H1 (cell line): ENCODE measurements around the gene OGDHL. TPM values are rescaled to one million over a fixed set of nuclear protein-coding genes. Genes with fewer than 3 reads are reported as not detected.

Experiments used
- BACH1 ChIP-seq: IDR thresholded peaks from 2 replicates; pipeline ENCODE4 v1.6.1; 2012; ENCODE audit warnings: low read length, improper control_type of control experiment
- BCL11A ChIP-seq, 2 experiments: IDR thresholded peaks; one replicate each; pipeline ENCODE4 v1.6.1; 2011; ENCODE audit warnings: low read depth in 2 of 2, low read length in 2 of 2, mild to moderate bottlenecking in 2 of 2
- CBX5 ChIP-seq: fragments of 300-800, 300-1000 bp; sonication (generic); IDR thresholded peaks from 2 replicates; pipeline ENCODE4 v1.7.1; 2016; ENCODE audit warnings: antibody characterized with exemption, low read length, low read depth
- CEBPB ChIP-seq: IDR thresholded peaks from 2 replicates; pipeline ENCODE4 v1.6.1; 2012; ENCODE audit warnings: low read depth, low read length
- CHD1 ChIP-seq: IDR thresholded peaks from 2 replicates; pipeline ENCODE4 v1.6.1; 2012; ENCODE audit warnings: low read depth, low read length, improper control_type of control experiment
- CHD7 ChIP-seq: fragments of 300-600 bp; sonication (generic); IDR thresholded peaks from 2 replicates; pipeline ENCODE4 v1.7.1; 2012; ENCODE audit warnings: low read length, moderate library complexity, mild to moderate bottlenecking, inconsistent platforms; ENCODE audit not compliant: insufficient replicate concordance
- HDAC6 ChIP-seq: IDR thresholded peaks from one replicate; pipeline ENCODE4 v1.7.1; 2012; ENCODE audit warnings: low read depth, mild to moderate bottlenecking, inconsistent platforms, low read length, moderate library complexity
- KDM1A ChIP-seq: fragments of 200-600, 300-600 bp; sonication (generic); IDR thresholded peaks from 2 replicates; pipeline ENCODE4 v1.7.1; 2016; ENCODE audit warnings: mild to moderate bottlenecking, low read length, borderline replicate concordance
- MAX ChIP-seq: IDR thresholded peaks from 2 replicates; pipeline ENCODE4 v1.6.1; 2012; ENCODE audit warnings: inconsistent platforms
- POLR2A ChIP-seq, 2 experiments: IDR thresholded peaks; 1 replicate in 1 of 2; 2 replicates in 1 of 2; pipeline ENCODE4 v1.6.1; 2011; ENCODE audit warnings: low read depth in 2 of 2, low read length in 2 of 2, mild to moderate bottlenecking in 2 of 2; ENCODE audit errors: control extremely low read depth in 1 of 2
- RFX5 ChIP-seq: IDR thresholded peaks from 2 replicates; pipeline ENCODE4 v1.6.1; 2011; ENCODE audit warnings: low read depth, low read length, improper control_type of control experiment, borderline replicate concordance
- RXRA ChIP-seq: IDR thresholded peaks from 2 replicates; pipeline ENCODE4 v1.6.1; 2011; ENCODE audit warnings: low read depth, mild to moderate bottlenecking, low read length, moderate library complexity; ENCODE audit not compliant: insufficient read depth
- SP2 ChIP-seq: IDR thresholded peaks from 2 replicates; pipeline ENCODE4 v1.6.1; 2012; ENCODE audit warnings: mild to moderate bottlenecking, low read length, inconsistent platforms
- TCF12 ChIP-seq: IDR thresholded peaks from 2 replicates; pipeline ENCODE4 v1.6.1; 2011; ENCODE audit warnings: low read depth, mild to moderate bottlenecking, low read length
- polyA plus RNA-seq, 7 experiments: library from polyadenylated mRNA; depleted of rRNA in 3 of 7; stranded (reverse) in 5 of 7; unstranded in 2 of 7; fragments of >200 nt in 5 of 7; fragments of 200-250 nt in 2 of 7; gene quantifications; 1 replicate in 5 of 7; 2 replicates in 1 of 7; 4 replicates in 1 of 7; pipeline versions ENCODE4 v1.2.1 to v1.2.3, GENCODE V29; 2011 to 2013; ENCODE audit warnings: missing spikeins in 2 of 7, mixed read lengths in 2 of 7
- total RNA-seq: library from RNA; stranded (reverse); fragmentation: NEBNext Ultra II Directional; extraction: Animal tissue kit (Norgen Biotek cat#: 25700); gene quantifications from 2 replicates; pipeline ENCODE4 v1.2.1, GENCODE V29; 2021

OGDHL gene
- total and polyA plus RNA-seq, 2 of the 8 experiments (the other 6 are each of a cell fraction or from before 2014, with no cell fraction given) = 16.1 to 16.6 TPM

GRCh38 chr10:49734676-49735075 is 27.4 kb downstream of the OGDHL start (continued):
- no peak for TF ChIP-seq CHD7
- TF ChIP-seq BACH1 = no peak
- TF ChIP-seq RFX5 = no peak
- no peak for TF ChIP-seq TCF12
- no peak for TF ChIP-seq CEBPB
- no peak for TF ChIP-seq CBX5
- TF ChIP-seq KDM1A = no peak
- TF ChIP-seq MAX = no peak
- TF ChIP-seq HDAC6 = no peak
- no peak for TF ChIP-seq CHD1
- TF ChIP-seq RXRA = no peak
- TF ChIP-seq SP2 = no peak
- no peak for TF ChIP-seq BCL11A (IDR thresholded peaks at IDR 0.05; ENCODE audit: low read depth in 2 of 2, low read length in 2 of 2)
- no peak for TF ChIP-seq POLR2A (IDR thresholded peaks at IDR 0.05; ENCODE audit: control extremely low read depth in 1 of 2, low read depth in 2 of 2, low read length in 2 of 2)
